CD4-positive, alpha-beta T cell (primary cell): ENCODE results near the gene ADAP2. TPM values are rescaled to one million over a fixed set of nuclear protein-coding genes. Genes with fewer than 3 reads are reported as not detected.

ENCODE experiments used
- ATAC-seq: fragments of 200-7000 bp; cut with Tn5 transposase; one replicate; pipeline ENCODE4 v1.10.0; 2022; ENCODE audit warnings: mild to moderate bottlenecking; ENCODE audit not compliant: poor library complexity
- CTCF ChIA-PET: fragments of 350-600 bp; sonication (Branson Sonifier 250); formaldehyde crosslinking; loops from one replicate; lab custom pipeline; 2021; ENCODE audit warnings: antibody characterized with exemption, inconsistent platforms; lab: Charles Lee
- POLR2A ChIA-PET: fragments of 350-600 bp; sonication (Branson Sonifier 250); formaldehyde crosslinking; loops from one replicate; lab custom pipeline; 2021; ENCODE audit warnings: antibody characterized with exemption, inconsistent platforms; lab: Charles Lee
- DNase-seq, 14 experiments: peaks; one replicate each; pipeline ENCODE4 v3.0.0-alpha.2; 2013 to 2020; ENCODE audit warnings: mixed read lengths in 2 of 14
- H3K27ac ChIP-seq, 2 donors: one replicate each; pipeline versions ENCODE4 v1.5.1 to v1.7.0; 2013; ENCODE audit warnings: low read length in 2 of 2, low read depth in 1 of 2, mild to moderate bottlenecking in 1 of 2
- H3K27me3 ChIP-seq, 2 experiments: 1 replicate in 1 of 2; 2 replicates in 1 of 2; pipeline versions ENCODE4 v1.6.1 to v1.7.0; 2013; ENCODE audit warnings: low read length in 2 of 2, control low read depth in 1 of 2, mild to moderate bottlenecking in 1 of 2, moderate library complexity in 1 of 2; ENCODE audit not compliant: insufficient read depth in 2 of 2, control insufficient read depth in 1 of 2
- H3K36me3 ChIP-seq: one replicate; pipeline ENCODE4 v1.6.1; 2013; ENCODE audit warnings: low read length, control low read depth; ENCODE audit not compliant: insufficient read depth
- H3K4me1 ChIP-seq: one replicate; pipeline ENCODE4 v1.6.1; 2013; ENCODE audit warnings: low read length, control low read depth; ENCODE audit not compliant: insufficient read depth
- H3K4me3 ChIP-seq: one replicate; pipeline ENCODE4 v1.5.1; 2013; ENCODE audit warnings: mild to moderate bottlenecking, low read length, moderate library complexity
- H3K9me3 ChIP-seq, 2 experiments: 1 replicate in 1 of 2; 2 replicates in 1 of 2; pipeline versions ENCODE4 v1.6.1 to v1.7.0; 2013; ENCODE audit warnings: low read length in 2 of 2, mild to moderate bottlenecking in 2 of 2, control low read depth in 1 of 2, moderate library complexity in 1 of 2; ENCODE audit not compliant: control insufficient read depth in 1 of 2, insufficient read depth in 1 of 2
- H3K27ac Mint-ChIP-seq: one replicate; pipeline ENCODE4 v1.8.0; 2020; ENCODE audit warnings: mixed read lengths
- H3K27me3 Mint-ChIP-seq: one replicate; pipeline ENCODE4 v1.8.0; 2021; ENCODE audit warnings: mixed read lengths
- H3K36me3 Mint-ChIP-seq: one replicate; pipeline ENCODE4 v1.8.0; 2021; ENCODE audit warnings: low read depth, mixed read lengths
- H3K4me1 Mint-ChIP-seq: one replicate; pipeline ENCODE4 v1.8.0; 2021; ENCODE audit warnings: low read depth, mixed read lengths
- H3K4me3 Mint-ChIP-seq: one replicate; pipeline ENCODE4 v1.8.0; 2020; ENCODE audit warnings: mild to moderate bottlenecking, mixed read lengths
- H3K9me3 Mint-ChIP-seq: one replicate; pipeline ENCODE4 v1.8.0; 2020; ENCODE audit warnings: mixed read lengths
- CTCF ChIP-seq: fragments of 200-600 bp; IDR thresholded peaks from one replicate; pipeline ENCODE4 v1.8.0; 2022; ENCODE audit warnings: antibody characterized with exemption, mild to moderate bottlenecking
- intact Hi-C, 2 experiments: fragments of 100-400 bp; cut with DNase I in 1 of 2; cut with micrococcal nuclease in 1 of 2; formaldehyde crosslinking; loops; one replicate each; pipeline versions ENCODE4 v1.15.1 to v1.9.0; 2023 to 2025; cut with DNase I, micrococcal nuclease
- total RNA-seq, 174 experiments: library from RNA in 2 of 174; stranded (reverse) in 2 of 174; gene quantifications; one replicate each; pipeline ENCODE4 v1.2.3 and lab custom pipeline; 2021 to 2026

Gene ADAP2
- total RNA-seq, 2 experiments from 2014 or later: 1.1 to 1.8 TPM

- Histone ChIP-seq H3K27me3 (no peaks in the 10 kb centered on the region), H3K27ac (no peak overlapping the region), H3K9me3 (no peaks in the 10 kb centered on the region), H3K36me3 (peaks cover 23% of the 10 kb centered on the region), H3K4me3 (no peak overlapping the region), H3K4me1 (no peaks in the 10 kb centered on the region)
- no peaks in the 10 kb centered on the region for H3K4me1 Mint-ChIP-seq
- no peaks in the 10 kb centered on the region for H3K27me3 Mint-ChIP-seq
- DNase-seq (no peak), ATAC-seq (no peak)
- POLR2A ChIA-PET: no interaction called here
- H3K9me3 Mint-ChIP-seq: no peaks in the 10 kb centered on the region
- H3K27ac Mint-ChIP-seq: no peak overlapping the region
- intact Hi-C loops: no loop called here
- CTCF ChIA-PET: no interaction called here
- H3K4me3 Mint-ChIP-seq: no peak overlapping the region
- peaks cover 32% of the 10 kb centered on the region for H3K36me3 Mint-ChIP-seq
- TF ChIP-seq CTCF: no peak
Observed at GRCh38 chr17:30995347-30995746, 73.6 kb downstream of the ADAP2 start.

GRCh38 chr17:30996486-30996885, 74.7 kb downstream of the ADAP2 start:
- POLR2A ChIA-PET: no interaction called here
- intact Hi-C loops: no loop called here
- Mint-ChIP-seq H3K4me3 (no peak overlapping the region), H3K9me3 (no peaks in the 10 kb centered on the region), H3K4me1 (no peaks in the 10 kb centered on the region), H3K27me3 (no peaks in the 10 kb centered on the region), H3K27ac (no peak overlapping the region), H3K36me3 (peaks cover 32% of the 10 kb centered on the region)
- CTCF ChIA-PET: interaction anchor here (0.7 kb wide), 1 partner anchor 1845 kb away, joined by 5 read pairs; no protein-coding TSS in a partner anchor
- Histone ChIP-seq H3K27ac (no peak overlapping the region), H3K4me3 (no peak overlapping the region), H3K36me3 (peaks cover 23% of the 10 kb centered on the region), H3K27me3 (no peaks in the 10 kb centered on the region), H3K4me1 (no peaks in the 10 kb centered on the region), H3K9me3 (no peaks in the 10 kb centered on the region)
- no peak for TF ChIP-seq CTCF
- ATAC-seq (no peak), DNase-seq (no peak)

GRCh38 chr17:30997270-30997669, 75.5 kb downstream of the ADAP2 start:
- Mint-ChIP-seq H3K27me3 (no peaks in the 10 kb centered on the region), H3K9me3 (no peaks in the 10 kb centered on the region), H3K27ac (no peak overlapping the region), H3K4me3 (no peak overlapping the region), H3K4me1 (no peaks in the 10 kb centered on the region), H3K36me3 (peaks cover 32% of the 10 kb centered on the region)
- ChIA-PET POLR2A (no interaction called here), CTCF (no interaction called here)
- H3K27me3 ChIP-seq: no peaks in the 10 kb centered on the region
- no peak for ATAC-seq
- H3K36me3 ChIP-seq: peaks cover 23% of the 10 kb centered on the region
- no peaks in the 10 kb centered on the region for H3K4me1 ChIP-seq
- intact Hi-C loops: no loop called here
- no peak overlapping the region for H3K4me3 ChIP-seq
- DNase-seq: no peak
- H3K9me3 ChIP-seq: no peaks in the 10 kb centered on the region
- no peak for TF ChIP-seq CTCF
- no peak overlapping the region for H3K27ac ChIP-seq
